HG03469 (cell line): ENCODE measurements around the gene DOCK9.

Experiments
- ATAC-seq: cut with Tn5 transposase; IDR thresholded peaks from one replicate; pipeline ENCODE4 v1.9.1; 2021; ENCODE audit warnings: mild to moderate bottlenecking, moderate library complexity, moderate number of reproducible peaks; ENCODE audit not compliant: unreplicated experiment

Gene DOCK9

GRCh38 chr13:98890925-98891324, 86.9 kb downstream of the DOCK9 start:
- ATAC-seq: no peak

- ATAC-seq: no peak
Observed at GRCh38 chr13:98890186-98890585, 87.7 kb downstream of the DOCK9 start.

GRCh38 chr13:98889419-98890085, 88.3 kb downstream of the DOCK9 start:
- no peak for ATAC-seq

GRCh38 chr13:98888890-98889279, 89.0 kb downstream of the DOCK9 start:
- no peak for ATAC-seq

DNA sequence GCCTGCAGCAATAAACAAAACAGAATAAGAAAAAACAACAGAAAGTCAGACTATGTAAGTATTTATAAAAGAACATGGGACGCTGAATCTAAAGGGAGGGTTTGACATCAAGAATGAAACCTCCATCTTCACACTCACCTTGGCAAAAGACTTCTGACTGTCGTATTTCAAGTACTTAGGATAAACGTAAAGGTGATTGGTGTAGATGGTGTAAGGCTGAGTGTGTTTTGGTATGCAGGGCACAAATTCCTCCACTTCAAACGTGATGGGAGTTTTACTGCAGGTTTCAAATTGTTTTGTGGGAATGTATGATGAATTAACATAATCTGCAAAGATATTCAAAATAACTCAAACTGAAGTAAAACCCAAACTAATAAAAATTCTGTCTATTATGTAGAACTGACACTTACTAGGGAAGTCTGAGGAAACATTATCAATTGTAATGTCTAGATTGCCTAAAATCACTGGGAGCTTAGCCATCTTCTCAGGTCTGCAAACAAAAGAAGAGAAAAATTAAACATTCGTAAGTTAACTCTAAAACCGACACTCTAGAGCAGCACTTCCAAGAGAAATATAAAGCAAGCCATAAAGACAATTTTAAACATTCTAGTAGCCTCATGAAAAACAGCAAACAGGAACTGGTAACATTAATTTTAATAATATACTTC, 89.5 kb downstream of the DOCK9 start:
- ATAC-seq: no peak

GRCh38 chr13:98886587-98887230, 91.2 kb downstream of the DOCK9 start:
- ATAC-seq: no peak

GRCh38 chr13:98885600-98885999, 92.3 kb downstream of the DOCK9 start:
- ATAC-seq: no peak

DNA sequence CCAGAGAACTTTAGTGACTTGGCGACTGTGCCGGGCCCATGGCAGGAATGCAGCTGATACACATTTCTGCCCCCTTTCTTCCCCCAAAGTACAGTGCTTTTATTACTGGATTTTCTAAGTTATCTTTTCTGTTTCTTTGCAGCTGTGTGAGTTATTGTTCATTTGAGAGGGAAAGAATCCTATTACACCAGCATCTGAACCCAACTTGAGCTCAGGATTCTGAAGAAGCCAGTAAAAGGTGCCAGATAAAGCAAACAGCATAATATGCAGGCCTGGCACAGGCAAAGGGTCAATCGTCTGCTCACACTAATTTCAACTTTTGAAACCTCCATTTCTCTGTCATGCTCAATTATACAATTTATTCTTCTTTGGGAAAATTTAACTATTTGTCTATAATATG, 93.9 kb downstream of the DOCK9 start:
- ATAC-seq: no peak

- ATAC-seq: no peak
Observed at GRCh38 chr13:98881390-98881789, 96.5 kb downstream of the DOCK9 start.

GRCh38 chr13:98880677-98881076, 97.2 kb downstream of the DOCK9 start:
- ATAC-seq: no peak

DNA sequence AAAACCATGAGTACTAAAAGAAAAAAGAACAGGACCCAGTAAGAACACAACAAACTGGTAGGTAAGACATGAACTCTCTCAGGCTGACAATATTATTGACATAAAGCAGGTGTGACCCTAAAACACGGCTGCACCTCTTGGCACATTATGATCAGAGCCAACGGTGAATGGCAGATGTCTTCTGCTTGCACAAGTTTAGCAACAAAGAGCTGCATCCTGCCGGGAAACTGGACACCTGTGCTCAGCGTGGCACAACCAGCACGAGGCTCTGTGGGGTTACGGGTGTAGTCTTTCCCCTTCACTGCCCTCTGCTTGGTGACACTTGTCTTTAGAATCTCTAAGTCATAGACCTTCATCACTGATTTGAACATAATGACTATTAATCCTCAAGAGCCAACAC, 97.9 kb downstream of the DOCK9 start:
- no peak for ATAC-seq

DNA sequence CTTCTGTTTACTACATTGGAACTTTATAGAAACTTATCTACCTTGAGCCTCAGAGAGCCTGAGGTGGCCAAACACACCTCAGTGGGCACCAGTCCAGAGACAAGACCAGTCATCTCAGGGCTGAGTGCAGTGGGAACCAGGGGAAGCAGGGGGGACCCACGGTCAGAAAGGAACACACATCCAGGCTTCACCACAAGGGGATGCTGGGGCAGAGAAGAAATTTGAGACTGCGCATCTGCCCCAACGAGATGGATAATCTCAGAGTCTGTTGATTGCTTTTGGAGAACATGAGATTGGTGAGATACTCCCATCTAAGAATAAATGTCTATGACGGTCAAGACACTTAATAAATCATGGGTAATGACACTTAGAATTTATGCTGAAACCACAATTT, 98.7 kb downstream of the DOCK9 start:
- ATAC-seq: no peak

DNA sequence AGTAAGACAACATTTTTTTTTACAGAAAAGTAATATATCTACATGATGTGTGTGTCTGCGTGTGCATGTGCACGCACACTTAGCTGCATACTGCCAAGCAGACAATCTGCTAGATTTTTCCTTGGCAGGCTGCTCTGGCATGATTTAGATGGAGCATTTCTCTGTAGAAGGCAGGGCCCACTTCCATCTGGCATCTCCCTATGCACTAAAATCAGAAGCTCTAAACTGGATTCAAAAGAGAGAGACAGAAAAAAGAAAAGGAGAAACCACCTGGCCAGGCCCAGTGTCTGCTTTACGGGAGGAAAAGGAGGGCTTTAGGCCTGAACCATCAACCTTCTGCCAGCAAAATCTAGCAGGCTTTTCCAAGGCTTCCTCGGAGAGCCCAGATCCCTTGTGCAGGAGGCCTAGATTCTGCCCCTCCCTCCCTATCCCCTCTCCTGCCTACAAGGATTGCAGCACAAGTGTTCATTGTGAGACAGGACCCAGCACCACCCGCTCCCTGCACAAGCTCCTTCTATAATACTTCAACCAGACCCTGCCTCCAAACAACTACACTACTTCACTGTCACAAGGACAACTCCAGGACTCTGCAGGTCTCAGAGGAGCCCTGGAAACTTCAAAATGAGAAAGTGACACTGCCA, 99.3 kb downstream of the DOCK9 start:
- no peak for ATAC-seq

GRCh38 chr13:98877936-98878335, 99.9 kb downstream of the DOCK9 start:
- ATAC-seq: no peak

DNA sequence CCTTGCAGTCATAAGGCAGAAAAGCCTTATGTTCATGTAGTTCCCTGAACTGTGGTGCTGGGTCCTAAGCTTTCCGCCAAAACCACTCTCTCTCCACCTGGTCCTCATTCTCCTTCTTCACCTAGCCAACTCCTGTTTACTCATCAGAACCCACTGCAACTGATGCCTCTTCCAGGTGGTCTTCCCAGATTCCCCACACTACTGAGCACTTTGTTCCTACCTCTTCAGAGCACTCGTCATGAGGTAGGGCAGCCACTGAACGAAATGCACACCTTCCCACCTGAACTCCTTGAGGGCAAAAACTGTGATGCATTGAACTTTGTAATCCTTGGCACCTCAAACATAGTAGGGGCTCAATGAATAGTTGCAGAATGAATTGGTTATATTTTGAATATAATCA, 100.4 kb downstream of the DOCK9 start:
- ATAC-seq: no peak

DNA sequence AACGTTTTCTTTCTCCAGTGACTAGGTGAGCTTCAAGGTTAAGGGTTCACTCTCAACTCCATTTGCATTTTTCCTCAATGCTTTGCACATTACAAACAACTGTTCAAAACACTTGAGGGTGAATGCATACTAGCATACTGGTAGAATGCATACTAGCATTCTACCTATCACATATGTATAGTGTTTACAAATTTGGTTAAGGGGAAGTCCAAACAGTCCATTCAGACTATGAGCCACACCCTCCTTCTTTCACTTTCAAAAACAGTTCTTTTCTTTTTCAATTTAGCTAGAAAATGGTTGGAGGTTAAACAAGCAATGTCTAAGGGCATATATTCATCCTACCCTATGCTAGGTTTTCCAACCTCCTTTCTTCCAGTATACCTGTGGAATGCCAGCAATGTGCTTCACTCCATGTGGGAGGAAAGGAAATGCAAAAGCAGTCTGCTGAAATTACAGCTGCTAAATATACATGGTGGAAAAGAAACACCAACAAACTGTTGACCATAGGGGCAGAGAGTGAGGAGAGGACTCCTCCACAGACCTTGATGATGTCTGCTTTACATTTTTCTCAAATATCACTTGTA, 102.6 kb downstream of the DOCK9 start:
- ATAC-seq: peak; percentile 77

DNA sequence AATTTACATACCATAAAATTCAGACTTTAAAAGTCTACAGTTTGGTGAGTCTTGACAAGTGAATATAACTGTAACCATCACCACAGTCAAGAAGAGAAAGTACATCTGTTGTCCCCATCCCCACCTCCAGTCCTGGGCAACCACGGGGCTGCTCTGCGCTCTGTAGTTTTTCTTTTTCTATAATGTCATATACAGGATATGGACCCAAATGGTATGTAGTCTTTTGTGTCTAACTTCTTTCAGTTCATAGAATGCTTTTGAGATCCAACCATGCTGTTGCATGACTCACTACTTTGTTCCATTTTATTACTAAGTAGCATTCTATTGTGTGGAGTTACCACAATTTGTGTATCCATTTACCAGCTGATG, 103.9 kb downstream of the DOCK9 start:
- no peak for ATAC-seq

GRCh38 chr13:98873377-98874028, 104.4 kb downstream of the DOCK9 start:
- no peak for ATAC-seq

GRCh38 chr13:98871727-98872126, 106.1 kb downstream of the DOCK9 start:
- ATAC-seq: no peak

DNA sequence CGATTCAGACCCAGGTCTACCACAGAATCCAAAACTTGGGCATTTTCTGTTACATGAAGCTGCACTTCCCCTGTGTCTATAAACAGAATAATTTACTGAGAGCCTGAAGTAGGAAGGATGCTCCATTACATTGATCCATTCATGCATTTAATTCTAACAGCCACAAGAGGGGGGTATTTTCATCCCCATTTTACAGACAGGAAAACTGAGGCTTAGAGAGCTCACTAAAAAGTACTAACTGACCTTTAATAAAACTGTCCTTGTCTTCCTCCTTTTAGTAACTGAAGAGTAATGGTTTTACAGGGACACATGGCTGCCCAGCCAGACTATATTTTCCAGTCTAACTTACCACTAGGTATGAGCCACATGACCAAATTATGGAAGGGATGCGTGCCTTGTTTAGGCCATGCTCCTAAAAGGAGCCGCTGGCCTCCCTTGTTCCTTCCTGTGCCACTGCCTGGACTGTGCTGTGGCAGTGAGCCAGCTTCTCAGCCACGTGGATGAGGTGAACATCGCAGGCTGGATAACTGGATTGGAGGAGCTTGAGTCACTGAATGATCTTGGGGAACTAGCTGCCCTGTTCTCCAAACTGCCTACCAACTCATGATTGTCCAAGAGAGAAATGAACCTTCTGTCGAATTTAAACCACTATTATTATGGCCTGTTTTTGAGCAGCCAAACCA, 108.3 kb downstream of the DOCK9 start:
- ATAC-seq: no peak
